Effector memory CD8-positive, alpha-beta T cell (primary cell): ENCODE data around the gene TEKTIP1.
A peak's percentile ranks its signal among the peaks of the same experiment; 100 is the strongest.
"Not testable (repeated sequence)": the region's sequence is repeated elsewhere in the genome, so short reads cannot be mapped to it uniquely, and the experiment has no call there.

Source experiments
- ATAC-seq: fragments of 150-1000 bp; cut with Tn5 transposase; replicated peaks from 2 replicates; pipeline ENCODE4 v1.10.0; 2021; ENCODE audit warnings: mild to moderate bottlenecking, moderate library complexity
- DNase-seq, 3 experiments: peaks; one replicate each; pipeline ENCODE4 v3.0.0; 2021
- H3K27ac Mint-ChIP-seq, 2 donors: one replicate each; pipeline ENCODE4 v1.8.0; 2022; ENCODE audit warnings: mild to moderate bottlenecking in 2 of 2, mixed read lengths in 2 of 2, moderate library complexity in 2 of 2
- H3K27me3 Mint-ChIP-seq, 2 donors: one replicate each; pipeline ENCODE4 v1.8.0; 2022; ENCODE audit warnings: mixed read lengths in 2 of 2
- H3K36me3 Mint-ChIP-seq: one replicate; pipeline ENCODE4 v1.8.0; 2022; ENCODE audit warnings: mild to moderate bottlenecking, moderate library complexity, mixed read lengths; ENCODE audit not compliant: insufficient read depth
- H3K4me1 Mint-ChIP-seq, 2 donors: one replicate each; pipeline ENCODE4 v1.8.0; 2022; ENCODE audit warnings: low read depth in 2 of 2, mixed read lengths in 2 of 2
- H3K4me3 Mint-ChIP-seq, 2 donors: one replicate each; pipeline ENCODE4 v1.8.0; 2022; ENCODE audit warnings: mild to moderate bottlenecking in 2 of 2, mixed read lengths in 2 of 2, moderate library complexity in 2 of 2
- H3K9me3 Mint-ChIP-seq, 2 donors: one replicate each; pipeline ENCODE4 v1.8.0; 2022; ENCODE audit warnings: mixed read lengths in 2 of 2

The TEKTIP1 gene

GRCh38 chr19:3501780-3502179 is 37.2 kb upstream of the TEKTIP1 start:
- Mint-ChIP-seq H3K27me3 (no peaks in the 10 kb centered on the region), H3K4me1 (peaks cover 26 to 29% of the 10 kb centered on the region in 2 donors), H3K36me3 (peaks cover 42% of the 10 kb centered on the region), H3K4me3 (no peak overlapping the region), H3K27ac (no peak overlapping the region), H3K9me3 (no peaks in the 10 kb centered on the region)
- ATAC-seq (no peak), DNase-seq (no peak)

- DNase-seq = no peak
- peaks cover 34% of the 10 kb centered on the region in 2 donors for H3K4me1 Mint-ChIP-seq
- H3K27me3 Mint-ChIP-seq = no peaks in the 10 kb centered on the region
- no peak overlapping the region for H3K27ac Mint-ChIP-seq
- no peaks in the 10 kb centered on the region for H3K9me3 Mint-ChIP-seq
- H3K36me3 Mint-ChIP-seq = peaks cover 44% of the 10 kb centered on the region
- ATAC-seq = no peak
- H3K4me3 Mint-ChIP-seq = no peak overlapping the region
Measured at GRCh38 chr19:3503036-3503572, 35.9 kb upstream of the TEKTIP1 start.

GRCh38 chr19:3504735-3505134 is 34.2 kb upstream of the TEKTIP1 start:
- Mint-ChIP-seq H3K27me3 (no peaks in the 10 kb centered on the region), H3K4me3 (peak overlapping the region; percentile 94 to 95), H3K27ac (peak overlapping the region; percentile 99), H3K9me3 (no peaks in the 10 kb centered on the region), H3K36me3 (peaks cover 45% of the 10 kb centered on the region), H3K4me1 (peaks cover 44 to 45% of the 10 kb centered on the region in 2 donors)
- ATAC-seq = no peak
- DNase-seq = no peak

- H3K9me3 Mint-ChIP-seq = no peaks in the 10 kb centered on the region
- peak within 1 kb of the TSS; percentile 94 to 95 for H3K4me3 Mint-ChIP-seq
- peaks cover 41 to 47% of the 10 kb centered on the region in 2 donors for H3K4me1 Mint-ChIP-seq
- peaks cover 43% of the 10 kb centered on the region for H3K36me3 Mint-ChIP-seq
- ATAC-seq = peak; percentile 84
- H3K27me3 Mint-ChIP-seq = no peaks in the 10 kb centered on the region
- peak; percentile 98 to 100 (median 99) for DNase-seq
- H3K27ac Mint-ChIP-seq = peak within 1 kb of the TSS; percentile 99
Measured at GRCh38 chr19:3505598-3506383, 33.2 kb upstream of the TEKTIP1 start, which contains the start of gene FZR1. FZR1 (plus strand) TSS chr19:3506311; CDS start chr19:3522990, 16,679 bp downstream.

- peak; percentile 17 for ATAC-seq
- Mint-ChIP-seq H3K36me3 (peaks cover 45% of the 10 kb centered on the region), H3K4me3 (peak overlapping the region; percentile 94 to 95), H3K9me3 (no peaks in the 10 kb centered on the region), H3K4me1 (peaks cover 43 to 46% of the 10 kb centered on the region in 2 donors), H3K27ac (peak overlapping the region; percentile 99), H3K27me3 (no peaks in the 10 kb centered on the region)
- DNase-seq = peak; percentile 25 to 42 (median 39)
Measured at GRCh38 chr19:3506384-3507340, 32.3 kb upstream of the TEKTIP1 start.

- DNase-seq (no peak), ATAC-seq (no peak)
- peaks cover 48% of the 10 kb centered on the region for H3K36me3 Mint-ChIP-seq
- H3K4me3 Mint-ChIP-seq = peak overlapping the region; percentile 94 to 95
- H3K27ac Mint-ChIP-seq = peak overlapping the region; percentile 99
- H3K27me3 Mint-ChIP-seq = no peaks in the 10 kb centered on the region
- H3K9me3 Mint-ChIP-seq = no peaks in the 10 kb centered on the region
- peaks cover 50% of the 10 kb centered on the region in 2 donors for H3K4me1 Mint-ChIP-seq
Measured at GRCh38 chr19:3507371-3508120, 31.4 kb upstream of the TEKTIP1 start.

GRCh38 chr19:3508121-3508661 is 30.8 kb upstream of the TEKTIP1 start:
- peak overlapping the region; percentile 35 to 99 for H3K27ac Mint-ChIP-seq
- peaks cover 48% of the 10 kb centered on the region for H3K36me3 Mint-ChIP-seq
- peaks cover 50 to 52% of the 10 kb centered on the region in 2 donors for H3K4me1 Mint-ChIP-seq
- H3K9me3 Mint-ChIP-seq, DNase-seq, H3K27me3 Mint-ChIP-seq, ATAC-seq: not testable (repeated sequence)
- H3K4me3 Mint-ChIP-seq = peak overlapping the region; percentile 94 to 95

GRCh38 chr19:3508771-3509535 is 30.0 kb upstream of the TEKTIP1 start:
- H3K4me1 Mint-ChIP-seq = peaks cover 55% of the 10 kb centered on the region in 2 donors
- peaks cover 45% of the 10 kb centered on the region for H3K36me3 Mint-ChIP-seq
- H3K4me3 Mint-ChIP-seq = peak overlapping the region; percentile 94 to 95
- peak overlapping the region; percentile 35 to 56 for H3K27ac Mint-ChIP-seq
- DNase-seq (no peak), ATAC-seq (no peak)
- no peaks in the 10 kb centered on the region for H3K9me3 Mint-ChIP-seq
- H3K27me3 Mint-ChIP-seq = no peaks in the 10 kb centered on the region

GRCh38 chr19:3509566-3509989 is 29.4 kb upstream of the TEKTIP1 start:
- peak overlapping the region; percentile 35 to 56 for H3K27ac Mint-ChIP-seq
- no peak for DNase-seq
- H3K27me3 Mint-ChIP-seq = no peaks in the 10 kb centered on the region
- ATAC-seq = no peak
- peak overlapping the region; percentile 59 to 62 for H3K4me3 Mint-ChIP-seq
- H3K4me1 Mint-ChIP-seq = peaks cover 58 to 61% of the 10 kb centered on the region in 2 donors
- no peaks in the 10 kb centered on the region for H3K9me3 Mint-ChIP-seq
- H3K36me3 Mint-ChIP-seq = peaks cover 49% of the 10 kb centered on the region

GRCh38 chr19:3510727-3511126 is 28.2 kb upstream of the TEKTIP1 start:
- Mint-ChIP-seq H3K4me1 (peaks cover 54 to 56% of the 10 kb centered on the region in 2 donors), H3K27ac (peak overlapping the region in 1 of 2 donors; percentile 67), H3K9me3 (no peaks in the 10 kb centered on the region), H3K4me3 (no peak overlapping the region), H3K27me3 (no peaks in the 10 kb centered on the region), H3K36me3 (peaks cover 47% of the 10 kb centered on the region)
- no peak for DNase-seq
- no peak for ATAC-seq

GRCh38 chr19:3511506-3512251 is 27.3 kb upstream of the TEKTIP1 start:
- ATAC-seq (no peak), DNase-seq (no peak)
- peaks cover 41% of the 10 kb centered on the region for H3K36me3 Mint-ChIP-seq
- peak overlapping the region in 1 of 2 donors; percentile 38 for H3K4me3 Mint-ChIP-seq
- no peaks in the 10 kb centered on the region for H3K9me3 Mint-ChIP-seq
- H3K27ac Mint-ChIP-seq = peak overlapping the region; percentile 62 to 86
- peaks cover 50 to 62% of the 10 kb centered on the region in 2 donors for H3K4me1 Mint-ChIP-seq
- no peaks in the 10 kb centered on the region for H3K27me3 Mint-ChIP-seq
